H1 (cell line): Measurements from ENCODE around the gene SLC1A1. TPM values are rescaled to one million over a fixed set of nuclear protein-coding genes. Genes with fewer than 3 reads are reported as not detected.

Experiments
- CTCF ChIA-PET: fragments of 300-600 bp; sonication (Branson Sonifier 250); formaldehyde crosslinking; loops from one replicate; lab custom pipeline; 2021; ENCODE audit not compliant: partially characterized antibody; lab: Charles Lee
- POLR2A ChIA-PET: fragments of 300-600 bp; sonication (Branson Sonifier 250); formaldehyde crosslinking; loops from one replicate; lab custom pipeline; 2021; ENCODE audit warnings: inconsistent platforms; ENCODE audit not compliant: partially characterized antibody; lab: Charles Lee
- DNase-seq, 2 experiments: peaks; one replicate each; pipeline versions ENCODE4 v3.0.0 to v3.0.0-alpha.2; 2010 to 2022; ENCODE audit warnings: low spot score in 2 of 2, low read depth in 1 of 2, mixed read lengths in 1 of 2
- FAIRE-seq: peaks from 2 replicates; lab custom pipeline; 2011; peaks lifted over from hg19 to GRCh38; lab: Jason Lieb, UNC
- H2AFZ ChIP-seq: 2 replicates; pipeline ENCODE4 v1.8.1; 2012; ENCODE audit warnings: low read length, inconsistent platforms
- H2AK5ac ChIP-seq: 2 replicates; pipeline ENCODE4 v1.6.1; 2013; ENCODE audit warnings: low read depth, low read length
- H2BK120ac ChIP-seq: replicated peaks from 2 replicates; pipeline ENCODE3; 2013; ENCODE audit warnings: low read depth, low read length, inconsistent platforms
- H2BK12ac ChIP-seq: 2 replicates; pipeline ENCODE4 v1.6.1; 2013; ENCODE audit warnings: low read depth, low read length
- H2BK15ac ChIP-seq: 2 replicates; pipeline ENCODE4 v1.6.1; 2013; ENCODE audit warnings: low read length
- H2BK20ac ChIP-seq: 2 replicates; pipeline ENCODE4 v1.6.1; 2013; ENCODE audit warnings: low read length
- H2BK5ac ChIP-seq: 2 replicates; pipeline ENCODE4 v1.6.1; 2013; ENCODE audit warnings: low read depth, low read length
- H3K14ac ChIP-seq: 2 replicates; pipeline ENCODE4 v1.6.1; 2013; ENCODE audit warnings: inconsistent platforms; ENCODE audit not compliant: insufficient read length
- H3K18ac ChIP-seq: 2 replicates; pipeline ENCODE4 v1.6.1; 2013; ENCODE audit warnings: low read length; ENCODE audit errors: extremely low read depth
- H3K23ac ChIP-seq: 2 replicates; pipeline ENCODE4 v1.6.1; 2013; ENCODE audit warnings: inconsistent platforms; ENCODE audit not compliant: insufficient read length
- H3K23me2 ChIP-seq: 2 replicates; pipeline ENCODE4 v1.6.1; 2013; ENCODE audit warnings: low read depth, low read length
- H3K27ac ChIP-seq: 2 replicates; pipeline ENCODE4 v1.6.1; 2011; ENCODE audit warnings: low read depth, low read length, inconsistent platforms
- H3K27me3 ChIP-seq, 4 experiments: replicated peaks in 1 of 4; 1 replicate in 1 of 4; 2 replicates in 3 of 4; pipeline versions ENCODE4 v1.6.1 to v1.8.1; 2011 to 2013; ENCODE audit warnings: low read length in 3 of 4, mild to moderate bottlenecking in 3 of 4, inconsistent platforms in 2 of 4, mixed read lengths in 2 of 4, moderate library complexity in 1 of 4; ENCODE audit not compliant: control insufficient read depth in 3 of 4, insufficient read depth in 3 of 4; ENCODE audit errors: extremely low read depth in 1 of 4
- H3K36me3 ChIP-seq, 4 experiments: 2 replicates each; pipeline versions ENCODE4 v1.6.1 to v1.8.1; 2011 to 2013; ENCODE audit warnings: mild to moderate bottlenecking in 4 of 4, low read length in 3 of 4, moderate library complexity in 2 of 4, control low read depth in 1 of 4, inconsistent platforms in 1 of 4; ENCODE audit not compliant: insufficient read depth in 4 of 4, control insufficient read depth in 2 of 4
- H3K4ac ChIP-seq: replicated peaks from 2 replicates; pipeline ENCODE3; 2013; ENCODE audit warnings: low read length, low read depth, mixed read lengths, inconsistent platforms; ENCODE audit not compliant: insufficient read length
- H3K4me1 ChIP-seq, 4 experiments: replicated peaks in 1 of 4; 1 replicate in 1 of 4; 2 replicates in 3 of 4; pipeline versions ENCODE4 v1.6.1 to v1.8.1; 2011 to 2013; ENCODE audit warnings: low read length in 3 of 4, inconsistent platforms in 2 of 4, mixed read lengths in 1 of 4; ENCODE audit not compliant: insufficient read depth in 4 of 4, control insufficient read depth in 3 of 4
- H3K4me2 ChIP-seq, 2 experiments: 2 replicates each; pipeline versions ENCODE4 v1.6.1 to v1.8.1; 2011 to 2013; ENCODE audit warnings: low read depth in 2 of 2, low read length in 2 of 2, control low read depth in 1 of 2, inconsistent platforms in 1 of 2, mild to moderate bottlenecking in 1 of 2; ENCODE audit not compliant: insufficient read depth in 1 of 2
- H3K4me3 ChIP-seq, 4 experiments: fragments of 200-600, 300-600 bp in 1 of 4; sonication (generic), shearing (Covaris generic), sonication (Bioruptor Twin) in 1 of 4; 2 replicates each; pipeline versions ENCODE4 v1.5.1 to v1.8.1; 2011 to 2016; ENCODE audit warnings: low read length in 4 of 4, low read depth in 3 of 4, control low read depth in 2 of 4, inconsistent platforms in 2 of 4, mild to moderate bottlenecking in 2 of 4, mixed read lengths in 1 of 4, moderate library complexity in 1 of 4; ENCODE audit not compliant: insufficient read depth in 2 of 4; ENCODE audit errors: extremely low read depth in 1 of 4
- H3K56ac ChIP-seq: replicated peaks from 2 replicates; pipeline ENCODE3; 2013; ENCODE audit warnings: low read depth, mild to moderate bottlenecking, mixed read lengths, low read length, inconsistent platforms; ENCODE audit not compliant: insufficient read length
- H3K79me1 ChIP-seq: 2 replicates; pipeline ENCODE4 v1.6.1; 2013; ENCODE audit warnings: low read depth, low read length, control low read depth
- H3K79me2 ChIP-seq, 2 experiments: 2 replicates each; pipeline versions ENCODE4 v1.6.1 to v1.8.1; 2012 to 2013; ENCODE audit warnings: low read length in 2 of 2, mild to moderate bottlenecking in 2 of 2, inconsistent platforms in 1 of 2; ENCODE audit not compliant: insufficient read depth in 2 of 2, control insufficient read depth in 1 of 2
- H3K9ac ChIP-seq, 4 experiments: replicated peaks in 1 of 4; 1 replicate in 1 of 4; 2 replicates in 3 of 4; pipeline versions ENCODE4 v1.6.1 to v1.8.1; 2011 to 2013; ENCODE audit warnings: low read depth in 3 of 4, low read length in 3 of 4, control low read depth in 2 of 4, mild to moderate bottlenecking in 2 of 4, moderate library complexity in 2 of 4, inconsistent platforms in 1 of 4; ENCODE audit errors: extremely low read depth in 1 of 4
- H3K9me3 ChIP-seq, 2 experiments: 2 replicates each; pipeline versions ENCODE4 v1.6.1 to v1.8.1; 2012 to 2013; ENCODE audit warnings: mild to moderate bottlenecking in 2 of 2, moderate library complexity in 2 of 2, control low read depth in 1 of 2, inconsistent platforms in 1 of 2, low read depth in 1 of 2, low read length in 1 of 2, mixed read lengths in 1 of 2; ENCODE audit not compliant: insufficient read depth in 2 of 2
- H4K20me1 ChIP-seq, 2 experiments: replicated peaks in 1 of 2; 2 replicates each; pipeline versions ENCODE3 to v1.8.1; 2011 to 2013; ENCODE audit warnings: inconsistent platforms in 2 of 2, low read length in 2 of 2, mild to moderate bottlenecking in 1 of 2; ENCODE audit not compliant: insufficient read depth in 2 of 2, control insufficient read depth in 1 of 2
- H4K5ac ChIP-seq: 2 replicates; pipeline ENCODE4 v1.6.1; 2013; ENCODE audit warnings: low read length, low read depth, mixed read lengths, inconsistent platforms; ENCODE audit not compliant: insufficient read length
- H4K8ac ChIP-seq: 2 replicates; pipeline ENCODE4 v1.8.0; 2013; ENCODE audit warnings: mild to moderate bottlenecking, moderate library complexity, low read length, inconsistent platforms; ENCODE audit not compliant: insufficient read depth; ENCODE audit errors: extremely low read depth
- H4K91ac ChIP-seq: replicated peaks from 2 replicates; pipeline ENCODE3; 2013; ENCODE audit warnings: low read length, mixed read lengths, inconsistent platforms; ENCODE audit not compliant: insufficient read length
- ASH2L ChIP-seq: fragments of 200-600, 300-600 bp; sonication (generic); IDR thresholded peaks from one replicate; pipeline ENCODE4 v1.7.1; 2017; ENCODE audit warnings: low read length
- BACH1 ChIP-seq: IDR thresholded peaks from 2 replicates; pipeline ENCODE4 v1.6.1; 2012; ENCODE audit warnings: low read length, improper control_type of control experiment
- CBX8 ChIP-seq: fragments of 300-800, 300-1000 bp; sonication (generic); IDR thresholded peaks from 2 replicates; pipeline ENCODE4 v1.7.1; 2016; ENCODE audit warnings: low read depth, low read length, borderline replicate concordance
- EZH2 ChIP-seq: fragments of 200-600 bp; sonication (generic); IDR thresholded peaks from 2 replicates; pipeline ENCODE4 v1.7.1; 2012; ENCODE audit warnings: low read depth, mild to moderate bottlenecking, moderate library complexity, low read length, inconsistent platforms; ENCODE audit not compliant: severe bottlenecking
- GTF2F1 ChIP-seq: IDR thresholded peaks from 2 replicates; pipeline ENCODE4 v1.6.1; 2012; ENCODE audit warnings: low read depth, low read length, improper control_type of control experiment, borderline replicate concordance
- HDAC2 ChIP-seq, 2 experiments: fragments of 300-600 bp in 1 of 2; sonication (generic) in 1 of 2; IDR thresholded peaks; 2 replicates each; pipeline ENCODE4 v1.6.1; 2011 to 2012; ENCODE audit warnings: low read depth in 2 of 2, low read length in 2 of 2, mild to moderate bottlenecking in 2 of 2, moderate library complexity in 2 of 2, borderline replicate concordance in 1 of 2, inconsistent platforms in 1 of 2
- KDM5A ChIP-seq: fragments of 200-600 bp; IDR thresholded peaks from 2 replicates; pipeline ENCODE4 v1.7.1; 2012; ENCODE audit warnings: mild to moderate bottlenecking, low read length, inconsistent platforms, mixed read lengths
- POLR2A ChIP-seq, 2 experiments: IDR thresholded peaks; 1 replicate in 1 of 2; 2 replicates in 1 of 2; pipeline ENCODE4 v1.6.1; 2011; ENCODE audit warnings: low read depth in 2 of 2, low read length in 2 of 2, mild to moderate bottlenecking in 2 of 2; ENCODE audit errors: control extremely low read depth in 1 of 2
- RBBP5 ChIP-seq: IDR thresholded peaks from 2 replicates; pipeline ENCODE4 v1.7.1; 2012; ENCODE audit warnings: low read depth, mild to moderate bottlenecking, inconsistent platforms, low read length, moderate library complexity, borderline replicate concordance
- SIN3A ChIP-seq, 2 experiments: IDR thresholded peaks in 1 of 2; conservative IDR thresholded peaks in 1 of 2; 2 replicates each; pipeline ENCODE4 v1.6.1; 2011 to 2012; ENCODE audit warnings: low read length in 2 of 2, improper control_type of control experiment in 1 of 2, low read depth in 1 of 2, mild to moderate bottlenecking in 1 of 2
- WGBS, 2 experiments: shearing (Covaris generic) in 1 of 2; methylation state at CpG; one replicate each; pipeline versions ENCODE4 v1.1.6 to v1.1.7; 2013 to 2015; ENCODE audit warnings: low lambda C conversion rate in 2 of 2, mixed read lengths in 2 of 2, inconsistent platforms in 1 of 2, low coverage in 1 of 2, missing lambda C conversion rate in 1 of 2; ENCODE audit not compliant: insufficient replicate concordance in 2 of 2, insufficient coverage in 1 of 2, insufficient read length in 1 of 2; ENCODE audit errors: extremely low coverage in 1 of 2, missing lambda C conversion rate in 1 of 2; 5-methylcytosine and 5-hydroxymethylcytosine counted together
- polyA plus RNA-seq, 7 experiments: library from polyadenylated mRNA; depleted of rRNA in 3 of 7; stranded (reverse) in 5 of 7; unstranded in 2 of 7; fragments of >200 nt in 5 of 7; fragments of 200-250 nt in 2 of 7; gene quantifications; 1 replicate in 5 of 7; 2 replicates in 1 of 7; 4 replicates in 1 of 7; pipeline versions ENCODE4 v1.2.1 to v1.2.3, GENCODE V29; 2011 to 2013; ENCODE audit warnings: missing spikeins in 2 of 7, mixed read lengths in 2 of 7
- total RNA-seq: library from RNA; stranded (reverse); fragmentation: NEBNext Ultra II Directional; extraction: Animal tissue kit (Norgen Biotek cat#: 25700); gene quantifications from 2 replicates; pipeline ENCODE4 v1.2.1, GENCODE V29; 2021

Gene SLC1A1
- total and polyA plus RNA-seq, 2 of the 8 experiments (the other 6 are each of a cell fraction or from before 2014, with no cell fraction given): 4.7 to 11.7 TPM

DNA sequence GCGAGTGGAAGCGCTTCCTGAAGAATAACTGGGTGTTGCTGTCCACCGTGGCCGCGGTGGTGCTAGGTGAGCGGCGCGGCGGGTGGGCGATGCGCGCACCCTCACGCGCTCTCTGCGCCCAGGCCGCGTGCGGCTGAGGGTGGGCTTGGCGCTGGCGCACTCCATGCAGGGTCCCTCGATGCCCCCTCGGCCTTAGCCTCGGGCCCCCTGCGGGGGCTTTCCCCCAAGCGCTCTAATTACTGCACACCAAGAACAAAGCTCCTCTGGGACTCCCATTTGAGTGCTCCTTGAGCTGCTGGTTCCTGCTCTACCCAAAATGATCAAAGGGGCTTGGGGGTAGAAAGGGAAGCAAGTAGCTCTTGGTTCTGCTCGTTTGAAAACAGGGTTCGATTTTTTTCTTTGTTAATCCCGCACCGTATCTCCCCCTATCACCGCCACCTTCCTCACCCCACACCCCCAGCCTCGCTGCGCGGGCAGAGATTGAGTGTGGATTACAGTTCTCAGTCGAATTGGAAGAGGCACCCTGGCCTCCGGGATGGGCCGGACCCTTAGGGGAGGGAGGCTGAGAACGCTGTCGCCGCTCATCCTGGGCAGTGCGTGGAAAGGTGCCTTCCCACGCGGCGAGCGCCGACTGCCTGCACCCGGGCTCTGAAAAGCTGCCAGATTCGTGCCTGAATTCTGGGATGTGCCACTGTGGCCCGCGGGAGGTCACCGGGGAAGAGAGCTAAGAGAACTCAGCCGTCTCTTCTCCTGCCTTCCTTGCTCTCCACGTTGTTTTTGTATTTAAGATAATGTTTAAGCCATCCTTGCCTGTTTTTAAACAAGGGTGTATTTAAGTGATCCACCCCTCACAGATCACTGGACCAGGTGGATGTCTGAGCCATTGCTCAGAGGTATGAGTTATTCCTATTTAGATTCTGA, 697 bp downstream of the SLC1A1 start:
- CTCF ChIA-PET: interaction anchor here (0.9 to 1.6 kb wide), 2 partner anchors 18 to 58 kb away, joined by 3 to 8 read pairs; no protein-coding TSS in a partner anchor
- POLR2A ChIA-PET: interaction anchor here (0.9 to 1.4 kb wide), 7 partner anchors 47 to 77 kb away, joined by 3 to 5 read pairs (median 3); no protein-coding TSS in a partner anchor
- peaks cover 22% of the 10 kb centered on the region; the same call in 1 of the 2 replicates for H3K23me2 ChIP-seq
- H3K4ac ChIP-seq: peak overlapping the region; percentile 53
- FAIRE-seq (no peak), DNase-seq (peak in 1 of 2 experiments; percentile 63)
- no peak overlapping the region for H2BK120ac ChIP-seq
- peak overlapping the region; percentile 79 for H2AFZ ChIP-seq
- peak overlapping the region; percentile 50 to 69 (median 65) for H3K4me3 ChIP-seq
- no peak overlapping the region for H4K91ac ChIP-seq
- 0 out of 2 replicates have a peak overlapping the region, but pooled peaks have one; percentile 72 for H2BK20ac ChIP-seq
- H4K20me1 ChIP-seq: no peaks in the 10 kb centered on the region
- peaks cover 0 to 10% (median 2%) of the 10 kb centered on the region in 4 experiments; a peak in 6 of 7 replicates for H3K4me1 ChIP-seq
- peak overlapping the region; percentile 81 for H3K18ac ChIP-seq
- peak overlapping the region in 1 of 4 experiments; percentile 55; a peak in 3 of 7 replicates for H3K9ac ChIP-seq
- peak overlapping the region; percentile 31; the same call in 1 of the 2 replicates for H2BK15ac ChIP-seq
- H3K4me2 ChIP-seq: peak overlapping the region; percentile 90 to 96
- no peak overlapping the region for H4K5ac ChIP-seq
- no peak overlapping the region for H3K23ac ChIP-seq
- H4K8ac ChIP-seq: peak overlapping the region; percentile 78
- 0 out of 2 replicates have a peak overlapping the region, but pooled peaks have one; percentile 60 for H2BK12ac ChIP-seq
- no peaks in the 10 kb centered on the region for H3K9me3 ChIP-seq
- no peak overlapping the region for H3K27ac ChIP-seq
- no peaks in the 10 kb centered on the region for H3K36me3 ChIP-seq
- peaks cover 4 to 27% (median 17%) of the 10 kb centered on the region in 4 experiments; a peak in 6 of 7 replicates for H3K27me3 ChIP-seq
- no peak overlapping the region; the same call in none of the 2 replicates for H2BK5ac ChIP-seq
- H3K14ac ChIP-seq: no peak overlapping the region
- H3K56ac ChIP-seq: no peak overlapping the region
- no peak overlapping the region for H2AK5ac ChIP-seq
- no peaks in the 10 kb centered on the region for H3K79me2 ChIP-seq
- H3K79me1 ChIP-seq: no peaks in the 10 kb centered on the region
- 2% methylated on average over 42 of the region's 52 CpGs; no CpG with 5 or more reads in 1 of the 2 experiments for WGBS, 2 experiments
- TF ChIP-seq KDM5A: no peak
- TF ChIP-seq HDAC2 (IDR thresholded peaks at IDR 0.05; ENCODE audit: borderline replicate concordance in 1 of 2, low read depth in 2 of 2, low read length in 2 of 2): 0 out of 4 replicates have a peak, but pooled peaks of 1 of the 2 experiments have one; percentile 10
- peak; percentile 17 for TF ChIP-seq BACH1
- TF ChIP-seq POLR2A (IDR thresholded peaks at IDR 0.05; ENCODE audit: control extremely low read depth in 1 of 2, low read depth in 2 of 2, low read length in 2 of 2): peak in 1 of 2 experiments; percentile 52; a peak in 1 of 3 replicates
- peak; percentile 16 for TF ChIP-seq ASH2L
- 0 out of 2 replicates have a peak, but pooled peaks have one; percentile 1 for TF ChIP-seq RBBP5
- TF ChIP-seq GTF2F1: no peak
- no peak for TF ChIP-seq CBX8
- no peak for TF ChIP-seq SIN3A (conservative IDR thresholded peaks at IDR 0.05 in 1 of 2, IDR thresholded peaks at IDR 0.05 in 1 of 2; ENCODE audit: low read depth in 1 of 2, low read length in 2 of 2)
- peak; percentile 59 for TF ChIP-seq EZH2
